ENCODE measurements around the gene MBTPS1.

DNA sequence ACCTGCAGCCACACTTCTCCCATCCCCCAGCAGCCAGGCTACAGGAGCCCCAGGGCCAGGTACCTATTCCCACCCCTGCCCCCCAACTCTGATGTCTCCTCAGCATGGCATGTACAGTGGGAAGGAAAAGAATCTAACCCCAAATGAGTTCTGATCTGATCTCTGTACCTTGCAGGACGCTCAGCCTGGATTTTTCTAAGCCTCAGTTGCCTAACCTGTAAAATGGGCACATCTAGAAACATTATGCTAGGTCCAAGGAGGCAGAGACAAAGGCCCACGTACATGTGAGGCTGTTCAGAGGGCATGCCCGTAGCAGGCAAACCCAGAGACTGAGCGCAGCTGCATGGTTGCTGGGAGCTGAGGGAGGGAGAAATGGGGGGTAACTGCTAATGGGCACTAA, 109.2 kb downstream of the MBTPS1 start:
- TF ChIP-seq POLR2A (IDR thresholded peaks at IDR 0.05; ENCODE audit: low read depth, low read length) (no peak), POLR2AphosphoS5 (IDR thresholded peaks at IDR 0.05; ENCODE audit: low read depth, low read length) (no peak)

Measured in GM12891 (cell line).